Coronary artery (tissue), 2 donors: ENCODE measurements around the gene THAP4.

Experiments
- DNase-seq: peaks from one replicate; pipeline ENCODE4 v3.0.0-alpha.2; 2017; ENCODE audit warnings: low spot score
- H3K27ac ChIP-seq, 2 donors: fragments of 200-600 bp; sonication (generic); one replicate each; pipeline ENCODE4 v1.5.1; 2016 to 2019
- H3K4me3 ChIP-seq: fragments of 200-600 bp; sonication (generic); 2 replicates; pipeline ENCODE4 v1.5.1; 2016; ENCODE audit warnings: mild to moderate bottlenecking, moderate library complexity
- TF ChIP-seq, protein P1 (sequence below): fragments of 200-600 bp; sonication (generic); IDR thresholded peaks from one replicate; pipeline ENCODE4 v1.5.1; 2019; ENCODE audit warnings: antibody characterized with exemption

THAP4 gene

GRCh38 chr2:241677392-241677791 is 40.4 kb upstream of the THAP4 start:
- H3K4me3 ChIP-seq = no peak overlapping the region
- H3K27ac ChIP-seq = no peak overlapping the region
- no peak for DNase-seq
- TF ChIP-seq, protein P1, sequence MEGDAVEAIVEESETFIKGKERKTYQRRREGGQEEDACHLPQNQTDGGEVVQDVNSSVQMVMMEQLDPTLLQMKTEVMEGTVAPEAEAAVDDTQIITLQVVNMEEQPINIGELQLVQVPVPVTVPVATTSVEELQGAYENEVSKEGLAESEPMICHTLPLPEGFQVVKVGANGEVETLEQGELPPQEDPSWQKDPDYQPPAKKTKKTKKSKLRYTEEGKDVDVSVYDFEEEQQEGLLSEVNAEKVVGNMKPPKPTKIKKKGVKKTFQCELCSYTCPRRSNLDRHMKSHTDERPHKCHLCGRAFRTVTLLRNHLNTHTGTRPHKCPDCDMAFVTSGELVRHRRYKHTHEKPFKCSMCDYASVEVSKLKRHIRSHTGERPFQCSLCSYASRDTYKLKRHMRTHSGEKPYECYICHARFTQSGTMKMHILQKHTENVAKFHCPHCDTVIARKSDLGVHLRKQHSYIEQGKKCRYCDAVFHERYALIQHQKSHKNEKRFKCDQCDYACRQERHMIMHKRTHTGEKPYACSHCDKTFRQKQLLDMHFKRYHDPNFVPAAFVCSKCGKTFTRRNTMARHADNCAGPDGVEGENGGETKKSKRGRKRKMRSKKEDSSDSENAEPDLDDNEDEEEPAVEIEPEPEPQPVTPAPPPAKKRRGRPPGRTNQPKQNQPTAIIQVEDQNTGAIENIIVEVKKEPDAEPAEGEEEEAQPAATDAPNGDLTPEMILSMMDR = no peak

DNA sequence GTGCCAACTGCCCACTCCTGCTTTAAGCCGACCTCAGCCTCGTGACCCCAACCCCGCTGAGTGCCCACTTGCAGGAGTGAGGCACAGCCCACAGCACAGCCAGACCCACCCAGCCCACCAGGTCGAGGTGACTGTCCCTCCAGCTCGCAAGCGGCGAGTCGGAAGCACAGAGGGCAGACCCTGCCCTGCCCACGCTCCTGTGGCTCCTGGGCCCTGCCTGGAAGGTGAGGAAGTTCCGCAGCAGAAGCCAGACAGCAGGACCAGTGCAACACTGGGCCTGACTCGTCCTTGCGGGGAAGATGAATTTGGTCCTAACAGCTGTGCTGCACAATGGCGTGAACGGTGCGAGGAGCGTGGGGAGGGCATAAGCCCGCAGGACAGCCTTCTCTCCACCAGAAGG is 39.7 kb upstream of the THAP4 start:
- Histone ChIP-seq H3K4me3 (no peak overlapping the region), H3K27ac (no peak overlapping the region)
- DNase-seq = no peak

GRCh38 chr2:241675885-241676284 is 38.9 kb upstream of the THAP4 start:
- no peak for DNase-seq
- TF ChIP-seq, protein P1 = no peak
- no peak overlapping the region for H3K27ac ChIP-seq
- H3K4me3 ChIP-seq = no peak overlapping the region

More for the DNA sequence above, 39.7 kb upstream of the THAP4 start:
- TF ChIP-seq, protein P1 = no peak

DNA sequence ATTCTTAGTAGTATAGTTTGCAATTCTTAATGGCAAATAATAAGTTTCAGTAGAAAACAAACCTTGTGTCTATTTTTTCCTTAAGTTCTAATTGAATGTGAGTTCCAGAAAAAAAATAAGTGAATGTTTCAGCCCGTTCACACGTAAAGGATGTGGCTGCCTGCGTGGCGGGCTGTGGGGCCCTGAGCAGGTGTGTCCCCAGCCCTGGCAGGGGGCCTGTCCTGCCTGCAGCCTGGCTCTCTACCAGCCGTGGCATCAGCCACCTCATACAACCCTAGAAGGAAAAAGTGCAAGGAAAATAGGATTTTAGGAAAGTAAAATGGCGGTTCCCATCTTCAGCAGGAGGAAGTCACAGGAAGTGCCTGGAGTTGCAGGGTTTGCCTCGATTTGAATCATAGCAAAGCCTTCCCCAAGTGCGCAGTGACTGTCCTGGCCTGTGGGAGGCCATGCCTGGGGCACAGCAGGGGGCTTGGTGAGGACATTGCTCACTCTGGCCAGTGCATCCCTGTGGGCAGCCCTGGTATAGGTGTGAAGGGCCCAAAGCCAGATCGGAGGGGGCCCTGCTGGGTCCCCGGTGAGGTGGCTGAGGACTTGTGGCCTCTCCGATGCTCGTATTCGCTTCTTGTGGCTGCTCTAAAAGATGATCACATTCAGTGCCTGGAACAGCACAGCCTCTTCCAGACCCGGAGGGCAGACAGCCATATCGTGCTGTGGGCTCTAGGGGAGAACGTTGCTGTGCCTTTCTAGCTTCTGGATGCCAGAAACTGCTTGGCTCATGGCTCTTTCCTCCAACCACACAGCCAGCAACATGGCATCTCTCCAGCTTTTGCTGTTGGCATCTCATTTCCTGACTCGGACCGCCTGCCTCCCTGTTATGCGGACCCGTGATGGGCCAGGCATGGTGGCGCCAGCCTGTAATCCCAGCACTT is 37.1 kb upstream of the THAP4 start:
- DNase-seq = no peak
- TF ChIP-seq, protein P1 = no peak
- H3K4me3 ChIP-seq = no peak overlapping the region
- H3K27ac ChIP-seq = no peak overlapping the region

GRCh38 chr2:241673189-241673663 is 36.3 kb upstream of the THAP4 start:
- Histone ChIP-seq H3K4me3 (no peak overlapping the region), H3K27ac (no peak overlapping the region)
- DNase-seq = no peak
- TF ChIP-seq, protein P1 = no peak

DNA sequence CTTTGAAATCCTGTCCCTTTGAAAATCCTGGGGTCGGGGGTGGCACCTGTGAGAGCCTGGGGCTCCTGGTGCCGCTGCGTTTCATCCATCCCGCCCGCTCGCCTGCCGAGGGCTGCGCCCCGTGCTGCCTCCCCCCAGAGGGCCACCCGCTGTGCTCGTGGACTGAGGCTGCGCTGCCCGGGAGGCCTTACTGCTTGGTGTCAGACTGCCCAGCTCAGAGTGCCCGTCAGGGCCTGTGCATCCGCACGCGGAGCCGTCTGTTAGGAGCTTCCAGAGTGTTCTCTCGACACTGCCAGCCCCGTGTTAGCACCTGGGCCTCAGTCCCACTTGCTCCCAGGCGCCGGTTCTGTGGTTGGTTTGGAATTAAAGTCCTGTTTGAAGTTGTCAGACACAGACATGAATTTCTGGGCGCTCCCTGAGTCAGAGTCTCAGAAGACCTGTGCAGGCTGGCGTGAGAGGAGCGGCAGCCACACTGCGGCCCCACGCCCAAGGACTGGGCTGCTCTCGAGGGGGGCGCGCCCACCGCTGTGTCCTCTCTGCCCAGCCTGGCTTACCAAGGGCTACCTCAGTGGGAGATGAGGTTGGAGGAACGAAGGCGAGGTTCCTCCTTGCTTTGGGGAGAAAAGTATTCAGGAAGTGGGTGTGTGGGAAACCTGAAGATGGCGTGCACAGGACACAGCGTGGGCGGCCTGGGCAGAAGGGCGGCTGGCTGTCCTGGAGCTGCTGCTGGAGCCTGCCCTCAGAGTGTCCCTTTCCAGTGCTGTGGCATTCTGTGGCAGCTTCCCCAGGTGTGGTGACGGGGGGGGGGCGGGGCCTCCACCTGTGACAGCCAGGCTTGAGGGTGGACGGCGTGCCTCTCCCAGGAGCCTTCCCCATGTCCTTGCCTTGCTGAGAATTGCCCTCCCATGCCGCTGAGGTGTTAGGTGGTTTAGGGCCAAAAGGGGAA is 35.6 kb upstream of the THAP4 start:
- Histone ChIP-seq H3K4me3 (no peak overlapping the region), H3K27ac (no peak overlapping the region)
- TF ChIP-seq, protein P1 = no peak
- no peak for DNase-seq
